OCI-LY1 (cell line): ENCODE measurements around the gene KBTBD13.

Experiments used
- H2AFZ ChIP-seq: fragments of 200-600 bp; sonication (generic), shearing (Covaris generic); 2 replicates; pipeline ENCODE4 v1.6.0; 2014; ENCODE audit warnings: antibody characterized with exemption, mild to moderate bottlenecking, low read length
- H3F3A ChIP-seq: fragments of 200-600 bp; sonication (generic), shearing (Covaris generic); 2 replicates; pipeline ENCODE4 v1.6.0; 2014; ENCODE audit warnings: mild to moderate bottlenecking, antibody characterized with exemption, low read length, moderate library complexity; ENCODE audit not compliant: insufficient read depth
- H3K27ac ChIP-seq: fragments of 200-600 bp; sonication (generic); 2 replicates; pipeline ENCODE4 v1.5.1; 2014; ENCODE audit warnings: low read length, mixed run types, mild to moderate bottlenecking, low read depth; ENCODE audit not compliant: poor library complexity, severe bottlenecking
- H3K27me3 ChIP-seq: fragments of 200-600 bp; sonication (generic); 2 replicates; pipeline ENCODE4 v1.6.0; 2014; ENCODE audit warnings: antibody characterized with exemption, mild to moderate bottlenecking, low read length, moderate library complexity; ENCODE audit not compliant: insufficient read depth
- H3K36me3 ChIP-seq: fragments of 200-600 bp; sonication (generic); 2 replicates; pipeline ENCODE4 v1.6.1; 2014; ENCODE audit warnings: mild to moderate bottlenecking, antibody characterized with exemption, low read length, moderate library complexity, mixed read lengths; ENCODE audit not compliant: insufficient read depth
- H3K4me1 ChIP-seq: fragments of 200-600 bp; sonication (generic); 2 replicates; pipeline ENCODE4 v1.5.1; 2014; ENCODE audit warnings: mild to moderate bottlenecking, low read length, moderate library complexity; ENCODE audit not compliant: insufficient read depth, severe bottlenecking
- H3K4me2 ChIP-seq: fragments of 200-600 bp; sonication (generic), shearing (Covaris generic); 2 replicates; pipeline ENCODE4 v1.6.1; 2014; ENCODE audit warnings: low read length
- H3K4me3 ChIP-seq: fragments of 200-600 bp; sonication (generic); 2 replicates; pipeline ENCODE4 v1.5.1; 2014; ENCODE audit warnings: low read length, low read depth, mild to moderate bottlenecking, mixed read lengths; ENCODE audit not compliant: poor library complexity, severe bottlenecking
- H3K79me2 ChIP-seq: fragments of 200-600 bp; shearing (Covaris generic); 2 replicates; pipeline ENCODE4 v1.6.1; 2016; ENCODE audit warnings: mixed run types, low read length, mixed read lengths; ENCODE audit not compliant: insufficient read depth
- H3K9ac ChIP-seq: fragments of 200-600 bp; sonication (generic), shearing (Covaris generic); 2 replicates; pipeline ENCODE4 v1.6.1; 2014; ENCODE audit warnings: mild to moderate bottlenecking, low read length, mixed read lengths
- H3K9me2 ChIP-seq: fragments of 200-600 bp; sonication (generic), shearing (Covaris generic); 2 replicates; pipeline ENCODE4 v1.6.1; 2014; ENCODE audit warnings: low read depth, mild to moderate bottlenecking, low read length, mixed read lengths
- H3K9me3 ChIP-seq: fragments of 200-600 bp; shearing (Covaris generic); 2 replicates; pipeline ENCODE4 v1.6.1; 2014; ENCODE audit warnings: low read length, mixed read lengths
- H4K20me1 ChIP-seq: fragments of 200-600 bp; sonication (generic), shearing (Covaris generic); 2 replicates; pipeline ENCODE4 v1.6.0; 2016; ENCODE audit warnings: mild to moderate bottlenecking, low read length; ENCODE audit not compliant: insufficient read depth
- CTCF ChIP-seq: fragments of 200-600 bp; sonication (generic), shearing (Covaris generic); IDR thresholded peaks from 2 replicates; pipeline ENCODE4 v1.5.1; 2017; ENCODE audit warnings: mild to moderate bottlenecking, antibody characterized with exemption, low read length, moderate library complexity, mixed read lengths
- EZH2 ChIP-seq: fragments of 200-600 bp; sonication (generic), shearing (Covaris generic); IDR thresholded peaks from 2 replicates; pipeline ENCODE4 v1.8.0; 2017; ENCODE audit warnings: borderline replicate concordance, mixed run types, mild to moderate bottlenecking, antibody characterized with exemption, low read length, moderate library complexity, mixed read lengths

Gene KBTBD13

DNA sequence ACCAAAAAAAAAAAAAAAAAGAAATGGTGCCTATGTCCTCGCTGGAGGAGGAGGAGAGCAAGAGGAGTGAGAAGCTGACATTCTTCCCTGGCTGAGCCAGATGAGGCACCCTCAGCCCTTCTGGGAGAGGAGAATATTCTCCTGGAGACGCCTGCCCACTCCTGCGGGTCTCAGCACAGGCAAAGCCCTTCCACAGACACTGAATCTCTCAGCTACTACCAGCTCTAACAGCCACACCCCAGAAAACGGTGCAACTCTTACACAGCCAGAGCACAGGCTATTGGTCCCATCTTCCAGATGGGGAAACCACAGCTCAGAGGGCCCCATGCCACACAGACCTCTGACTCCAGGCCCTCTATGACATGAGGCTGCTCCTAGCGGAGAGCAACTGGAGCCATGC is 14.5 kb upstream of the KBTBD13 start:
- TF ChIP-seq CTCF (no peak), EZH2 (no peak)
- no peaks in the 10 kb centered on the region for H3K9me2 ChIP-seq
- no peak overlapping the region for H2AFZ ChIP-seq
- peaks cover 3% of the 10 kb centered on the region; the same call in 1 of the 2 replicates for H3K27me3 ChIP-seq
- no peak overlapping the region for H3K4me2 ChIP-seq
- no peaks in the 10 kb centered on the region for H3K4me1 ChIP-seq
- no peaks in the 10 kb centered on the region for H3K9me3 ChIP-seq
- H3K4me3 ChIP-seq: no peak overlapping the region
- no peaks in the 10 kb centered on the region for H3K79me2 ChIP-seq
- no peak overlapping the region for H3K27ac ChIP-seq
- H3F3A ChIP-seq: no peaks in the 10 kb centered on the region
- no peaks in the 10 kb centered on the region for H4K20me1 ChIP-seq
- no peaks in the 10 kb centered on the region for H3K36me3 ChIP-seq
- H3K9ac ChIP-seq: no peak overlapping the region

DNA sequence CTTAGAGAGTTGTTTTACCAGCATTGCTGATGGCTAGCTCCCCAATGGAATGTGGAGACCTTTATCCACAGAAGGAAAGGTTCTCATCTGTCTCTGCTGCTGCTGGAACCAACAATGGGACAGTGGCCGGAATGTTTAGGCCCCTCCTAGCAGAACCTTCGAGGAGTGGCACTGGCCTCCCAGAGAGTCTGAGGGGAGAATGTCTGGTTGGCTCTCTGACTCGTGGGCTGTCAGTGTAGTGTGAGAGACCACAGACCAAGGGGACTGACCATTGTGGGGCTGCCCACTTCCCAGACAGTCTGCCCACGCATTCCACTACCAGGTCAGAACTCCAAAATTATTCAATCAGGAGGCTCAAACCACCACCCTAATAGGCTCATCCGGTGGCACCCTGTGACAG is 13.8 kb upstream of the KBTBD13 start:
- no peak overlapping the region for H3K27ac ChIP-seq
- peaks cover 3% of the 10 kb centered on the region; the same call in 1 of the 2 replicates for H3K27me3 ChIP-seq
- H2AFZ ChIP-seq: no peak overlapping the region
- H3K4me2 ChIP-seq: no peak overlapping the region
- H3K79me2 ChIP-seq: no peaks in the 10 kb centered on the region
- H3K4me1 ChIP-seq: no peaks in the 10 kb centered on the region
- H3K4me3 ChIP-seq: no peak overlapping the region
- H3K9ac ChIP-seq: no peak overlapping the region
- H3K9me3 ChIP-seq: no peaks in the 10 kb centered on the region
- H3K9me2 ChIP-seq: no peaks in the 10 kb centered on the region
- H3K36me3 ChIP-seq: no peaks in the 10 kb centered on the region
- TF ChIP-seq EZH2 (no peak), CTCF (no peak)
- H4K20me1 ChIP-seq: no peaks in the 10 kb centered on the region
- H3F3A ChIP-seq: no peaks in the 10 kb centered on the region

- Histone ChIP-seq H3K4me1 (no peaks in the 10 kb centered on the region), H3K9me2 (no peaks in the 10 kb centered on the region), H3K4me2 (no peak overlapping the region), H3K27me3 (peaks cover 3% of the 10 kb centered on the region; the same call in 1 of the 2 replicates), H3F3A (no peaks in the 10 kb centered on the region), H3K36me3 (no peaks in the 10 kb centered on the region), H3K4me3 (no peak overlapping the region), H4K20me1 (no peaks in the 10 kb centered on the region), H3K27ac (no peak overlapping the region), H3K9ac (no peak overlapping the region), H3K79me2 (no peaks in the 10 kb centered on the region), H3K9me3 (no peaks in the 10 kb centered on the region), H2AFZ (no peak overlapping the region)
- TF ChIP-seq EZH2 (no peak), CTCF (no peak)
Measured at GRCh38 chr15:65066001-65066634, 10.4 kb upstream of the KBTBD13 start.
